Measurements from ENCODE around the gene CPSF3.

- TF ChIP-seq CTCF (conservative IDR thresholded peaks at IDR 0.05; ENCODE audit: low read length) (no peak), EZH2phosphoT487 (IDR thresholded peaks at IDR 0.05; ENCODE audit: borderline replicate concordance) (no peak)
These were observed 94.7 kb downstream of the CPSF3 start for GRCh38 chr2:9518163-9518562.
